Adipose tissue (tissue), 3 donors: ENCODE measurements around the gene RAB31. TPM values are rescaled to one million over a fixed set of nuclear protein-coding genes. Genes with fewer than 3 reads are reported as not detected.
"Not testable (repeated sequence)": the region's sequence is repeated elsewhere in the genome, so short reads cannot be mapped to it uniquely, and the experiment has no call there.

Experiments
- H3K27ac ChIP-seq: one replicate; pipeline ENCODE4 v1.5.1; 2013; ENCODE audit warnings: low read depth, low read length
- WGBS, 3 donors: extraction: QIAGEN DNeasy Blood & Tissue Kit; methylation state at CpG; one replicate each; pipeline ENCODE4 v1.1.7; 2013; 5-methylcytosine and 5-hydroxymethylcytosine counted together
- polyA plus RNA-seq, 3 donors: library from polyadenylated mRNA; stranded (reverse); fragments of 200-250 nt; gene quantifications; one replicate each; pipeline ENCODE4 v1.2.3, GENCODE V29; 2013
- donor health status: healthy with polysubstance abuse.
- donor health status: Bipolar disorder and iron deficiency.
- donor health status: healthy.

The RAB31 gene
- polyA plus RNA-seq, 3 donors: 3.6 to 48.1 (median 20.4) TPM

DNA sequence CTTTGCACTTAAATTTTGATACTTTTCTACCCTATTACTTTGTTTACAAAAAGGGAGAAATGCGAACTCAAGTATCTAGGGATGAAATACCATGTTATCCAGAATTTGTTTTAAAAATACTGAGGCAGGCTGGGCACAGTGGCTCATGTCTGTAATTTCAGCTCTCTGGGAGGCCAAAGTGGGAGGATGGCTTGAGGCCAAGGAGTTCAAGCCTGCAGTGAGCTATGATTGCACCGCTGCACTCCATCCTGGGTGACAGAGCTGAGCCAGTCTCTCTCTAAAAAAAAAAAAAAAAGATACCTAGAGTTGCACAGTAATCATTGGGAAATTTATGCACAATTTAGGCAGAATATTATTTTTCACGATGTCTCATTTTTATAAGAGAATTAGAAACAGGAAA is 193.3 kb downstream of the RAB31 start:
- no peak overlapping the region for H3K27ac ChIP-seq
- WGBS, 3 donors: 75 to 92% (median 84%) methylated on average over 3 of the region's 3 CpGs

DNA sequence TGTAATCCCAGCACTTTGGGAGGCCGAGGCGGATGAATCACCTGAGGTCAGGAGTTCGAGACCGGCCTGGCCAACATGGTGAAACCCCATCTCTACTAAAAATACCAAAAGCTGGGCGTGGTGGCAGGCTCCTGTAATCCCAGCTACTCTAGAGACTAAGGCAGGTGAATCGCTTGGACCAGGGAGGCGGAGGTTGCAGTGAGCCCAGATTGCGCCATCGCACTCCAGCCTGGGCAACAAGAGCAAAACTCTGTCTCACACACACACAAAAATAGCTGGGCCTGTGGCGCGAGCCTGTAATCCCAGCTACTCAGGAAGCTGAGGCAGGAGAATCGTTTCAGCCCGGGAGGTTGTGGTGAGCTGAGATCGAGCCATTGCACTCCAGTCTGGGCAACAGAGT is 194.2 kb downstream of the RAB31 start:
- WGBS, 3 donors: 86 to 95% (median 92%) methylated on average over 14 of the region's 14 CpGs
- not testable (repeated sequence) for H3K27ac ChIP-seq

DNA sequence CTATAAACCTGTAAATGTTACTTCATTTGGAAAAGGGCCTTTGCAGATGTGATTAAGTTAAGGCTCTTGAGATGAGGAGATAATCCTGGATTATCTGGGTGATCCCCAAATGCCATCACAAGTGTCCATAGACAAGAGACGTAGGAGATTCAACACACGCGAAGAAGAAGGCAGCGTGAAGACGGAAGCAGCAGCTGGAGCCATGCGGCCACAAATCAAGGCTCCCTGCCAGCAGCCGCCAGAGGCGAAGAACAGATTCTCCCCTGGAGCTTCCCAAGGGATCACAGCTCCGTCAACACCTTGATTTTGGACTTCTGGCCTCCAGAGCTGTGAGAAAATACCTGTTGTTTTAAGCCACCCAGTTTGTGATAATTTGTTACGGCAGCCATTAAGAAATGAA is 194.7 kb downstream of the RAB31 start:
- H3K27ac ChIP-seq: no peak overlapping the region
- whole genome bisulfite sequencing, 3 donors: 80 to 88% (median 87%) methylated on average over 10 of the region's 10 CpGs

DNA sequence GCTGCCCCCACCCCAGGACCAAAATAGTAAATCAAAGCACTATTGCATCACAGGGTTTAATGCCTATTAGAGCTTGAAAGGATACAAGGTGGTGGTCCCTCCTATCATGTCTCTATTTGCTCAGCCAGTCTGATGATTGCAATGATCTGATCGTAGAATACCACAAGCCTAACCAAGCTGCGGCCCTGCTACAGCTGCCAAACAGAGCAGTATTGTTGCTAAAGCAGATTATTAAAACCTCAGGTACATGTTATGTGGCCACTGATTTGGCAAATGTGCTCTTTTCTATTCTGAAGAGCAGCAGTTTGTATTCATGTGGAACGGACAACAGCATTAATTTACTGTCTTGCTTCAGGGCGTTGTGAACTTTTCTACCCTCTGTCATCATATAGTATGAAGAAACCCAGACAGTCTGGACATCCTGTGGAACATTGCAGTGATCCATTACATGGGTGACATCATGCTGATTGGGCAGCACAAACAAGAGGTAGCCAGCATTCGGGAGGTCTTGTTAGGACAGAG is 197.4 kb downstream of the RAB31 start:
- 50 to 62% (median 55%) methylated on average over 5 of the region's 5 CpGs for WGBS, 3 donors
- no peak overlapping the region for H3K27ac ChIP-seq

DNA sequence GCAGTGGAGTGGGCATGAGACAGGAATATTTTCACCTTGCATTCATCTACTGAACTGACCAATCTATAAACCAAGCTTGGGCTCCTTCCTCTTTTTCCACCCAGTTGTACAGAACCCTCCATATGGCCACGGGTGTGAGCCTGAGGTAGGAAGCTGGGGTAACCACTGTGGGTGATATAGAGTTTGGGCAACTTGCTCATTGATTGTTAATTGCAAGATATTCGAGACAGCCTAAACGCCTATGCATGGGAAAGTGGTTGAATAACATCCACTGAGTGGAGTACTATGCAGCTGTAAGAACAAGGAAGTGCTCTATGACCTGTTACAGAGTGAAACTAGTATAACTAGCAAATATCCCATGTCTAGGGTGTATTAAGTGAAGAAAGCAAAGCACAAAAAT is 198.4 kb downstream of the RAB31 start:
- WGBS, 3 donors: 61 to 73% (median 71%) methylated on average over 3 of the region's 3 CpGs
- no peak overlapping the region for H3K27ac ChIP-seq

DNA sequence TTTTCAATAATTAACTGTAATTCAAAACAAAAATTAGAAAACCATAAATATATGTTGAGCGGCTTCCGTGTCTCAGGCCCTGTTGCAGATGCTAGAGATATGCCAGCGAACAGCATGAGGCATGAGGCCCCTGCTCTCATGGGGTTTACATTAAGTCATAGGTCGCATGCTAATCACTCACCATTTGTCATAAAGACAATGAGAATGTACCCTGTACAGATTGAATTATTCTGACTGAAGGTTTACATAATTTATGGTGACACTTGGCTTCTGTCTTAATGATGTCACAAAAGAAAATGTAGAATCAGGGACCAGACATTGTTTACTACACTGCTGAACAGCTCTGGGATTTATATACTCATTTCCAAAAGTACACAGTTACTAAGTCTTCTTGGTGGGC is 199.8 kb downstream of the RAB31 start:
- WGBS, 3 donors: 92 to 98% (median 94%) methylated on average over 4 of the region's 4 CpGs
- no peak overlapping the region for H3K27ac ChIP-seq

DNA sequence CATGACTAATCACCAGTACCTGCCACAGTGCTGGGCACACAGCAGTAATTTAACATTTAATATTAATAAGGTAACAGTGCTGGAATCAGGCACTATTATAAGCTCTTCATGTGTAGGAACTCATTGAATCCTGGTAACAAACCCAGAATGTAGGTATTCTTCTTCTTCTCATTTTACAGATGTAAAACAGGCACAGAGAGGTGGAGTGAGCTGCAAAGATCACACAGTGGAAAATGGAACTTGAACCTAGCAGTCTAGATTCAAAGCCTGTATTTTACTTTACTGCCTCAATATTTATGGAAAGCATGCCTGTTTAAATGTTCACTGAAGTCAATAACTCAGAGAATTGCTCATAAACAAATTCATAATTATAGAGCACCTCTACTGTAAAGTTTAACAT is 202.0 kb downstream of the RAB31 start:
- no peak overlapping the region for H3K27ac ChIP-seq

DNA sequence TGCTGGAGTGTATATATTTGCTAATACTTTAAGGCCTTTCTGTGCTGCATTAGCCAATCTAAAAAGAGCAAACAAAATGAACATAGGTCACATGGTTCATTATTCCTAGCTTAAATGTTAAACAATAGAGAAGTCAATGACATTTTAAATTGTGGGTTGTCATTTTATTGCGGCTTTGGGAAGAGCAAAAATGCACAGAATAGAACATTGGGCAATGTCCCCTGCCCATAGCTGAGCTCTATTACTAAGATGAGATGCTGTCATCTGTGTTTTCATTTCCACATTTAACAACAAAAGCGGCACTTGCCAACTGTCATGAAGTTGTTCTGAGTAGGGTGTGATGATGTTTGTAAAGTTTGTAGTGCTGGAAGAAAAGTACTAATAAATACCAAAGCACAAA is 202.6 kb downstream of the RAB31 start:
- 85 to 91% (median 86%) methylated on average over 2 of the region's 2 CpGs for WGBS, 3 donors

DNA sequence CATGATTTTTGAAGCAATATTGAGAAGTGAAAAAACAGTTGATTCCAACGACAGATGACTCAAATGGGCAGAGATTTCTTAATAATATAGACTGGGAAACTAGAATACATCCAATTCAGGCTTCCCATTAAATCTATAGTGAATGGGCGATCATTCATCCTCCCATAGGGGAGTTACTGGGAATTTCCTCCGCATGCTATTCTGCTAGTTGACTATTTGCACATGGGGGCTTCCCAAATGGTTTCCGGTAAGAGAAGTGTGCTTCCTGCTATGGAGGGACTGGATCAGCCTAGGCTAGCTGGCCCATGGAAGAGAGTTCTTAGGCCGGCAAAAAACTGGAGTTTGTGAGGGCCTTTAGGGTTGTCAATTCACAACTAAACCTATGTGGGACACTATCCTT is 203.1 kb downstream of the RAB31 start:
- WGBS, 3 donors: 89 to 92% (median 91%) methylated on average over 5 of the region's 5 CpGs
- H3K27ac ChIP-seq: no peak overlapping the region

More for the DNA sequence above, 202.6 kb downstream of the RAB31 start:
- H3K27ac ChIP-seq: no peak overlapping the region

Other genes starting within 250 kb of the RAB31 start
- 10 to 100 TPM; 12.8 to 45.7 (median 25.7) TPM for gene RALBP1, start 232.8 kb upstream of the RAB31 start, polyA plus RNA-seq
- gene PPP4R1, start 93.7 kb upstream of the RAB31 start, polyA plus RNA-seq: 10 to 100 TPM; 18.0 to 26.8 (median 24.6) TPM
- under 1 TPM in 1 of 3 donors, not detected in 2; 0.01 TPM for gene TXNDC2, start 177.7 kb downstream of the RAB31 start, polyA plus RNA-seq
- gene VAPA, start 205.7 kb downstream of the RAB31 start, polyA plus RNA-seq: 100 to 1,000 TPM; 113 to 152 (median 134) TPM